Choroid plexus epithelial cell (primary cell): ENCODE data around the gene ARAP3.

Experiments used
- DNase-seq: peaks from one replicate; pipeline ENCODE4 v3.0.0-alpha.2; 2010; ENCODE audit warnings: low read depth
- H3K4me3 ChIP-seq: 2 replicates; pipeline ENCODE4 v1.5.1; 2011; ENCODE audit warnings: low read depth, mild to moderate bottlenecking, control low read depth, low read length, moderate library complexity
- CTCF ChIP-seq: conservative IDR thresholded peaks from 2 replicates; pipeline ENCODE4 v1.5.1; 2011; ENCODE audit warnings: low read depth, mild to moderate bottlenecking, control low read depth, inconsistent platforms, low read length, moderate library complexity

ARAP3 gene

GRCh38 chr5:141691867-141692532 lies 10.0 kb upstream of the ARAP3 start:
- DNase-seq = peak; percentile 79
- TF ChIP-seq CTCF = peak; percentile 90
- peak overlapping the region; percentile 52 for H3K4me3 ChIP-seq

GRCh38 chr5:141691286-141691866 lies 9.3 kb upstream of the ARAP3 start:
- H3K4me3 ChIP-seq = no peak overlapping the region
- TF ChIP-seq CTCF = no peak
- no peak for DNase-seq

GRCh38 chr5:141686648-141687416 lies 4.8 kb upstream of the ARAP3 start:
- H3K4me3 ChIP-seq = no peak overlapping the region
- TF ChIP-seq CTCF = no peak
- DNase-seq = no peak

- no peak for DNase-seq
- H3K4me3 ChIP-seq = no peak overlapping the region
- TF ChIP-seq CTCF = no peak
Measured at GRCh38 chr5:141685591-141685990, 3.6 kb upstream of the ARAP3 start.

- no peak for DNase-seq
- no peak for TF ChIP-seq CTCF
- no peak overlapping the region for H3K4me3 ChIP-seq
Measured at GRCh38 chr5:141683596-141684141, 1.6 kb upstream of the ARAP3 start.

- no peak for DNase-seq
- TF ChIP-seq CTCF = no peak
- peak overlapping the region; percentile 61 for H3K4me3 ChIP-seq
Measured at GRCh38 chr5:141681295-141681694, 735 bp downstream of the ARAP3 start.
